NOMO-1 treated with dmso at 0.1 percent for 144 hours (cell line): ENCODE results near the gene ITLN2.
"Not testable (repeated sequence)": the region's sequence is repeated elsewhere in the genome, so short reads cannot be mapped to it uniquely, and the experiment has no call there.

Experiments
- DNase-seq: peaks from one replicate; lab custom pipeline; 2025; ENCODE audit not compliant: unreplicated experiment; lab: John Stamatoyannopoulos, UW

ITLN2 gene

GRCh38 chr1:160954158-160955104, at the start of gene ITLN2:
Gene ITLN2 (minus strand): TSS chr1:160954809. CDS start chr1:160954741, 68 bp downstream.
- no peak for DNase-seq

- no peak for DNase-seq
Measured at GRCh38 chr1:161001525-161001924, 46.9 kb upstream of the ITLN2 start.

GRCh38 chr1:161000736-161001480, 46.3 kb upstream of the ITLN2 start:
- no peak for DNase-seq

- no peak for DNase-seq
Measured at GRCh38 chr1:160999376-160999775, 44.8 kb upstream of the ITLN2 start.

GRCh38 chr1:160997323-160998038, 42.9 kb upstream of the ITLN2 start:
- peak; percentile 26 for DNase-seq

- DNase-seq, result no peak
Measured at GRCh38 chr1:160996178-160996577, 41.6 kb upstream of the ITLN2 start.

GRCh38 chr1:160993544-160994193, 39.1 kb upstream of the ITLN2 start:
- DNase-seq, result no peak

GRCh38 chr1:160992036-160992435, 37.4 kb upstream of the ITLN2 start:
- DNase-seq, result not testable (repeated sequence)

GRCh38 chr1:160987359-160988050, 32.9 kb upstream of the ITLN2 start:
- DNase-seq, result no peak

- no peak for DNase-seq
Measured at GRCh38 chr1:160985723-160986122, 31.1 kb upstream of the ITLN2 start.

GRCh38 chr1:160981584-160982411, 27.2 kb upstream of the ITLN2 start:
- no peak for DNase-seq

- no peak for DNase-seq
Measured at GRCh38 chr1:160979286-160979685, 24.7 kb upstream of the ITLN2 start.

- DNase-seq, result no peak
Measured at GRCh38 chr1:160978510-160978927, 23.9 kb upstream of the ITLN2 start.

GRCh38 chr1:160975026-160975425, 20.4 kb upstream of the ITLN2 start:
- DNase-seq, result no peak

- DNase-seq, result no peak
Measured at GRCh38 chr1:160973491-160973890, 18.9 kb upstream of the ITLN2 start.

GRCh38 chr1:160972939-160973338, 18.3 kb upstream of the ITLN2 start:
- no peak for DNase-seq

GRCh38 chr1:160971618-160972056, 17.0 kb upstream of the ITLN2 start:
- DNase-seq, result no peak

- no peak for DNase-seq
Measured at GRCh38 chr1:160963521-160963920, 8.9 kb upstream of the ITLN2 start.

- no peak for DNase-seq
Measured at GRCh38 chr1:160961419-160961818, 6.8 kb upstream of the ITLN2 start.
